Uterus (tissue), 4 donors: Measurements from ENCODE around the gene LSM14A. TPM values are rescaled to one million over a fixed set of nuclear protein-coding genes. Genes with fewer than 3 reads are reported as not detected.

Experiments
- DNase-seq, 2 donors: peaks; one replicate each; pipeline ENCODE4 v3.0.0-alpha.2; 2019 to 2020
- H3K27ac ChIP-seq, 2 donors: fragments of 200-600 bp; sonication (generic); 1 replicate in 1 of 2; 2 replicates in 1 of 2; pipeline ENCODE4 v1.5.1; 2016 to 2018
- H3K27me3 ChIP-seq, 2 donors: fragments of 200-600 bp; sonication (generic); one replicate each; pipeline ENCODE4 v1.5.1; 2018 to 2019; ENCODE audit warnings: control low read depth in 1 of 2
- H3K36me3 ChIP-seq, 2 donors: fragments of 200-600 bp; sonication (generic); one replicate each; pipeline ENCODE4 v1.5.1; 2019; ENCODE audit warnings: control low read depth in 1 of 2
- H3K4me1 ChIP-seq, 2 donors: fragments of 200-600 bp; sonication (generic); one replicate each; pipeline ENCODE4 v1.5.1; 2018 to 2019; ENCODE audit warnings: control low read depth in 1 of 2
- H3K4me3 ChIP-seq, 2 donors: fragments of 200-600 bp; sonication (generic); 1 replicate in 1 of 2; 2 replicates in 1 of 2; pipeline ENCODE4 v1.5.1; 2018 to 2019; ENCODE audit warnings: mild to moderate bottlenecking in 1 of 2
- H3K9me3 ChIP-seq, 2 donors: fragments of 200-600 bp; sonication (generic); one replicate each; pipeline ENCODE4 v1.5.1; 2019; ENCODE audit warnings: control low read depth in 1 of 2
- POLR2A ChIP-seq, 2 donors: fragments of 450-650 bp; IDR thresholded peaks; one replicate each; pipeline ENCODE4 v1.6.1; 2016; ENCODE audit warnings: antibody characterized with exemption in 2 of 2, mild to moderate bottlenecking in 1 of 2, moderate library complexity in 1 of 2
- intact Hi-C: fragments of 100-400 bp; cut with DNase I; formaldehyde crosslinking; loops from one replicate; pipeline ENCODE4 v1.15.1; 2023; ENCODE audit warnings: low total_unique reads
- total RNA-seq, 4 donors: library from RNA; depleted of rRNA in 3 of 4; stranded (reverse); fragments of >200 nt in 3 of 4; gene quantifications; one replicate each; pipeline versions ENCODE4 v1.1.0 to v1.2.4, GENCODE V29; 2014 to 2023
- TF ChIP-seq, protein P1 (sequence below), 4 experiments: fragments of 200-600 bp in 2 of 4; fragments of 450-650 bp in 2 of 4; sonication (generic) in 2 of 4; IDR thresholded peaks; one replicate each; pipeline ENCODE4 v1.5.1; 2016 to 2019; ENCODE audit warnings: antibody characterized with exemption in 4 of 4, mild to moderate bottlenecking in 2 of 4, moderate library complexity in 1 of 4
- donor health status: DM: yes; HTN: yes; CAD: no.

LSM14A gene
- total RNA-seq, 4 donors from 2014 or later = 57.1 to 161 (median 119) TPM

DNA sequence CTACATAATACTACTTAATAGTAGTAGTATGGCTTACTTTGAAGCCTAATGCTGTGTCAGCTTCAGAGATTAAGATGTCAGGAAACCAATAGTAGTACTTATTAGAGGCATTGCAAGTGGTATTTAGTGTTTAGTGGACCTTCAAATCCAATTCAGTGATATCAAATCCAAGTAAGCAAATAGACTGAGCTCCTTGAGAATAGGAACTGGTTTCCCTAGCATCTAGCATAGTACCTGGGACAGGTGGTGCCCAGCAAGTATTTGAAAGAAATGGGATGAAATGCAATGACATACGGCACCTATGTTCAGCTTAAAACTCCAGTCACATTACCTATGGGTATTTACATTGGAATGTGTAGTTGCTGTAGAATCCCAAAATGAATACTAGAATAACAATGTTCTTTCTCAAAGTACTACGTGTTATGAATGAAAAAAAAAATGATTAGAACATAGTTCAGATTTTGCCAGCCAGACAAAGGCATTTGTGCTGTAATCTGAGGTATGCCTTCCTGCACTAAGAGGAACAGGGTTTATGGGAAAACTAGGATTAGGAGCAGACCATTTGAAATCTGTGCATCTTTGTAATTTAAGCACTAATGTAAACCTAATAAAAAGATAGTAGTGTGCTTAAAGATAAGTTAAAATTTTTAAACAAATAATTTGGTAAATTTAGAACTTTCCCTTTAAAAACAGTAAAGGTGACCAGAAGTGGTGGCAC lies 17.1 kb downstream of the LSM14A start:
- Histone ChIP-seq H3K9me3 (no peaks in the 10 kb centered on the region), H3K4me3 (no peak overlapping the region), H3K4me1 (peaks cover 0 to 10% of the 10 kb centered on the region in 2 donors), H3K27me3 (no peaks in the 10 kb centered on the region), H3K36me3 (no peaks in the 10 kb centered on the region), H3K27ac (no peak overlapping the region)
- no peak for DNase-seq
- intact Hi-C loops = no loop called here
- TF ChIP-seq POLR2A (IDR thresholded peaks at IDR 0.05) = no peak
- TF ChIP-seq, protein P1, sequence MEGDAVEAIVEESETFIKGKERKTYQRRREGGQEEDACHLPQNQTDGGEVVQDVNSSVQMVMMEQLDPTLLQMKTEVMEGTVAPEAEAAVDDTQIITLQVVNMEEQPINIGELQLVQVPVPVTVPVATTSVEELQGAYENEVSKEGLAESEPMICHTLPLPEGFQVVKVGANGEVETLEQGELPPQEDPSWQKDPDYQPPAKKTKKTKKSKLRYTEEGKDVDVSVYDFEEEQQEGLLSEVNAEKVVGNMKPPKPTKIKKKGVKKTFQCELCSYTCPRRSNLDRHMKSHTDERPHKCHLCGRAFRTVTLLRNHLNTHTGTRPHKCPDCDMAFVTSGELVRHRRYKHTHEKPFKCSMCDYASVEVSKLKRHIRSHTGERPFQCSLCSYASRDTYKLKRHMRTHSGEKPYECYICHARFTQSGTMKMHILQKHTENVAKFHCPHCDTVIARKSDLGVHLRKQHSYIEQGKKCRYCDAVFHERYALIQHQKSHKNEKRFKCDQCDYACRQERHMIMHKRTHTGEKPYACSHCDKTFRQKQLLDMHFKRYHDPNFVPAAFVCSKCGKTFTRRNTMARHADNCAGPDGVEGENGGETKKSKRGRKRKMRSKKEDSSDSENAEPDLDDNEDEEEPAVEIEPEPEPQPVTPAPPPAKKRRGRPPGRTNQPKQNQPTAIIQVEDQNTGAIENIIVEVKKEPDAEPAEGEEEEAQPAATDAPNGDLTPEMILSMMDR (IDR thresholded peaks at IDR 0.05) = no peak

DNA sequence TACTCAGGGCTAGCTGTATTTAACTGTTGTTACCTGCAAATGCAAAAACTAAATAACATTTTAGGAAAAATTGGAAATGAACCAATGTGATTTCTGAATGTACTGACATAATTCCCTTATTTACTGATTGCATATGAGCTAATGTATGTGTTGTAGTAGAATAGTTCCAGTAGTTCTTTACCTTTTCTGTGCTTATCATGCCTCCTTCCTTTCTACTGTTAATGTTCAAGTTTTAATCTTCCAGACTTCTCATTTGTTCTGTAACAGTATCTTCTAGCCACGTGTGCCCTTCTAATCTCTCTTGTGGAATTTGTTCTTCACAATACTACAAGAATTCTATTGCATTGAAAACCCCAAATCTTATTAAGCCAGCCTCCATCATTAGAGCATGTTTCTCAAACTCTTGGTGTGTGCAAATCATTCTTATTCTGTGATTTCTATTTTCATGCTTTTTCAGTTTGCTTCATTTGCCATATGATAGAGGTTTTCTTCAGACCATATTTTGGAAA lies 17.7 kb downstream of the LSM14A start:
- Histone ChIP-seq H3K4me1 (peaks cover 0 to 3% of the 10 kb centered on the region in 2 donors), H3K27me3 (no peaks in the 10 kb centered on the region), H3K36me3 (no peaks in the 10 kb centered on the region), H3K27ac (no peak overlapping the region), H3K9me3 (no peaks in the 10 kb centered on the region), H3K4me3 (no peak overlapping the region)
- intact Hi-C loops = no loop called here
- DNase-seq = no peak
- TF ChIP-seq, protein P1 (IDR thresholded peaks at IDR 0.05) = no peak
- TF ChIP-seq POLR2A (IDR thresholded peaks at IDR 0.05) = no peak

DNA sequence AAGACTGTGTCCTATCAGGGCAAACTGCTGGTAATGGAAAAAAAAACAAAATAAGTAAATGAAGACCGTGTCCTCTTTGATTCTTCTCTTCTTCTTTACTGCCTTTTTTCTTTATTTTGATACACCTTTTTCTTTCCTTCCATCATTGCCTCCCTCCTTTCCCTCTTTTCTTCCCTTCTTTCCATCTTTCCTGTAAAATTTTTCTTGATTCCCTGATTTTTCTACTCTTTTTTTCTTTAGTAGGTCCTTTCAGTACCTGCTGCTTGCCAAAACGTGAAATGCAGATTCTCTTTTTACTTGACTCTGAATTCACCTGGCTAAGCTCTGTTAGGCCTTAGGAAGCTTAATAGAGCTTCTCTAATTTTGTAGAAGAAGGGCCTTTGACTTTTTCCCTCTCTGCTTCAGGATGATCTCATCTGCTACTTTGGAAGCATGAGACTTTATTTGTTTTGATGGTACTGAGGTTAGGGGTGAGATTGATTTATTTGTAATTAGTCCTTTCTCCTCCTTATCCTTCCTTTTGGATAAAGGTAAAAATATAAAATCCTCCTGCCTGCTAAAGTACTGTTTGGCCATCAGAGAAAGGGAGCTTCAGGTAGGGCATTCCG lies 19.2 kb downstream of the LSM14A start:
- H3K27ac ChIP-seq = no peak overlapping the region
- no peaks in the 10 kb centered on the region for H3K4me1 ChIP-seq
- intact Hi-C loops = no loop called here
- TF ChIP-seq, protein P1 (IDR thresholded peaks at IDR 0.05) = no peak
- TF ChIP-seq POLR2A (IDR thresholded peaks at IDR 0.05) = no peak
- no peaks in the 10 kb centered on the region for H3K9me3 ChIP-seq
- no peak for DNase-seq
- no peak overlapping the region for H3K4me3 ChIP-seq
- H3K36me3 ChIP-seq = no peaks in the 10 kb centered on the region
- H3K27me3 ChIP-seq = no peaks in the 10 kb centered on the region

DNA sequence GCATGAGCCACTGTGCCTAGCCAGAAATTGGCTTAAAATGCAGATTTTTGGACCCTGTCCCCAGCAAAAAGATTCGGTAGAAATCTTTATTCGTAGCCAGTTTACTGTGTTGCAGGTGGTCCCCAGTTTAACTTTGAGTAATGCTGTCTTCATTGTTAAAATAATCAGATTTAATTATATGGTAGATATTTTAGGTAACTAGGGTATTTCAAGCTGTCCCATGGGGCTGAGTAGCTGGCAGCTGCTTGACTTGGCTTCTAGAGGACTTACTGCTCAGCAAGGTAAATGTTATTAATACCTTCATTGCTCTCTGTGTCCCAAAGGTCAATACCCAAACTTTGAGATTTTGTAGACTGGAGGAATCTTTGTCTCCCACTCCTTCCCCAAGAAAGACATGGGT lies 21.1 kb downstream of the LSM14A start:
- Histone ChIP-seq H3K27me3 (no peaks in the 10 kb centered on the region), H3K36me3 (no peaks in the 10 kb centered on the region), H3K9me3 (no peaks in the 10 kb centered on the region), H3K4me1 (no peaks in the 10 kb centered on the region), H3K4me3 (no peak overlapping the region), H3K27ac (no peak overlapping the region)
- TF ChIP-seq, protein P1 (IDR thresholded peaks at IDR 0.05) = no peak
- TF ChIP-seq POLR2A (IDR thresholded peaks at IDR 0.05) = no peak
- intact Hi-C loops = no loop called here
- no peak for DNase-seq

- no peak for DNase-seq
- Histone ChIP-seq H3K36me3 (no peaks in the 10 kb centered on the region), H3K27ac (no peak overlapping the region), H3K4me1 (no peaks in the 10 kb centered on the region), H3K9me3 (no peaks in the 10 kb centered on the region), H3K4me3 (no peak overlapping the region), H3K27me3 (no peaks in the 10 kb centered on the region)
- no peak for TF ChIP-seq POLR2A (IDR thresholded peaks at IDR 0.05)
- TF ChIP-seq, protein P1 (IDR thresholded peaks at IDR 0.05) = no peak
- intact Hi-C loops = no loop called here
Observed at GRCh38 chr19:34193876-34194275, 21.6 kb downstream of the LSM14A start.
